SH-SY5Y (cell line): ENCODE measurements around the gene EPHB4.

Experiments used
- GATA2 ChIP-seq: IDR thresholded peaks from 2 replicates; pipeline ENCODE4 v1.6.1; 2011; ENCODE audit warnings: mild to moderate bottlenecking, low read depth, low read length
- GATA3 ChIP-seq: IDR thresholded peaks from 2 replicates; pipeline ENCODE4 v1.6.1; 2011; ENCODE audit warnings: low read depth, mild to moderate bottlenecking, low read length, moderate library complexity

DNA sequence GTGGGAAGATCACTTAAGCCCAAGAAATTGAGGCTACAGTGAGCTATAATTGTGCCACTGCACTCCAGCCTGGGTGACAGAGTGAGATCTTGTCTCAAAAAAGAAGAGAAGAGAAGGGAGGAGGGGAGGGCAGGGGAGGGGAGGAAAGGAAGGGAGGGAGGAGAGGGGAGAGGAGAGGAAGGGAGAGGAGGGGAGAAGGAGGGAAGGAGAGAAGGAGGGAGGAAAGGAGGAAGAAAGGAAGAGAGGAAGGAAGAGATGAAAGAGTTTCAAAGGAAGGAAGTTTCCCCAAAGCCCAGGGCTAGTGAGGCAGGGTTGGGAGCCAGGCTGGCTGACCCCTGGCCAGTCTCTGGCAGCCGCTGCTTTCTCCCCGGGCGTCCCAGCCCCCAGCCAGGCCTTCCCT lies 32.6 kb downstream of the EPHB4 start:
- TF ChIP-seq GATA3 (no peak), GATA2 (no peak)
